Measurements from ENCODE around the gene PKD2.
"Not testable (repeated sequence)": the region's sequence is repeated elsewhere in the genome, so short reads cannot be mapped to it uniquely, and the experiment has no call there.

PKD2 gene

DNA sequence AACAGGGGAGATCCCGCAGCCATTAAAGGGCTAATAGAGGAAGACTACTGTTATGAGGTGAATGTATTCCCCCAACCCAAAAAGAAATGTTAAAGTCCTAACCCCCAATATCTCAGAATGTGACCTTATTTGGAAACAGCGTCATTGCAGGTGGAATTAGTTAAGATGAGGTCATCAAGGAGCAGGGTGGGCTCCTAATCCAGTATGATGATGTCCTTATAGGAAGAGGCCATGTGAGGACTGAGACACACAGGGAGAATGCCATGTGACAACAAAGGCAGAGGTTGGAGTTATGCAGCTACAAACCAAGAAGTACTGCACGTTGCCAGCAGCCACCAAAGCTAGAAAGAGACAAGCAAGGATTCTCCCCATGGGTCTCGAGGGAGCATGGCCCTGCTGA is 17.7 kb upstream of the PKD2 start:
- DNase-seq, result no peak

DNA sequence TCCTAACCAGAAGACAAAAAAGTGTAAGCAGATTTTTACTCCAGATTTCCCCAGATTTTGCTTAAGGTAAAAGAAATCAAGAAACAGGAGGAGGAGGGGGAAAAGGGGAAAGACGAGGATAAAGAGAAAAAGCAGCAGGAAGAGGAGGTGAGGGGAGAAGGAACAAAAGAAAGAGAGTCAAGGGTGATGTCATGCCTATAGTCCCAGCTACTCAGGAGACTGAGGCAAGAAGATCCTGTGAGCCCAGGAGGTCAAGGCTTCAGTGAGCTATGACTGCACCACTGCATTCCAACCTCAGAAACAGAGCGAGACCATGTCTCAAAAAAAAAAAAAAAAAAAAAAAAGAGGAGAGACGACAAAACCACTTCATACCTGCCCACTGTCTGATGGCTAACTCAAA is 12.0 kb upstream of the PKD2 start:
- no peak for DNase-seq

DNA sequence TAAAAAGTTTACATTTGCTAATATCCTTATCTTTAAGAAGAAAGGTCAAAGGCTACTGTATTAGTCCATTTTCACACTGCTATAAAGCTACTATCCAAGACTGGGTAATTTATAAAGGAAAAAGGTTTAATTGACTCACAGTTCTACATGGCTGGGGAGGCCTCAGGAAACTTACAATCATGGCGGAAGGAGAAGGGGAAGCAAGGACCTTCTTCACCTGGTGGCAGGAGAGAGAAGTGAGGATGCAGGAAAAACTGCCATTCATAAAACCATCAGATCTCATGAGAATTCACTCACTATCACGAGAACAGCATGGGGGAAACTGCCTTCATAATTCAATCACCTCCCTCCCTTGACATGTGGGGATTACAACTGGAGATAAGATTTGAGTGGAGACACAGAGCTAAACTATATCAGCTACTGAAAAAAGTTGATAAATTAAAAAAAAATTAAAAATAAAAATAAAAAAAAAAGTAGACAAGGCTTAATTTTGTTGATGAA is 8.2 kb upstream of the PKD2 start:
- not testable (repeated sequence) for DNase-seq

DNA sequence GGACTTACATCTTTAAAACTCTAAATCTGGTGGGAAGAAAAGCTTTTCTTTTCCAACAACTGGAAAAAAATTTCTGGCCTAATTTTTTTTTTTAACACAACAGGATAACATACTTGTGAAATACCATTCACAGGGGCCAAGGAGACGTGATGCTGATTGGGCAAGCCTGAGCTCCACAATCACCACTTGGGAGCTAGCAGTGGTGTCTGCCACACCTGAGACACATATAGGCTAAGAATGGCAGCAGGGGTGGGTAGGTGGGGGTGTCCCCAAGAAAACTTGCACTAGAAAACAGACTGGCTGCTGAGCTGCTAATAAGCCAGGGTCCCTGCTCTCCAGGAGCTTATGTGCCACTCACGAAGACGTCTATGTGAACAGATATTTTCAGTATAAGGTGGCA is 5.6 kb upstream of the PKD2 start:
- no peak for DNase-seq

DNA sequence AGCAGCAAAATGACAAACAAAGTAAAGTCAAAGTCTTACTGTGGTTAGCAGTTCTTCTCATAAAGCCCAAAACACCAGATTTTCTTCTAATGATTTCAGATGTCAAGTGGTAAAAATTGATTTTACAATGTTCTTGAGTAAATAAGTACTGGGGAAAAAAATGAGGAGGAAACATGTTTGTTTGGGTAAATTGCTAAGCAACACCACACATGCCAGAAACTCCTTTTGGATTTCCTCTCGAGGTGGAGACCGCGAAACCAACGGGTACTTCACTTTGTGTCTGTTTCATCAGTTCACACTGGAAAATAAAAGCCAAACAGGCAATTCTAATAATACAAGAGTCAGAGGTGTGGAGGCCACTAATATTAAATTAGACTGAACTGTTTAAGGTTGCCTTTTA is 4.6 kb upstream of the PKD2 start:
- no peak for DNase-seq

DNA sequence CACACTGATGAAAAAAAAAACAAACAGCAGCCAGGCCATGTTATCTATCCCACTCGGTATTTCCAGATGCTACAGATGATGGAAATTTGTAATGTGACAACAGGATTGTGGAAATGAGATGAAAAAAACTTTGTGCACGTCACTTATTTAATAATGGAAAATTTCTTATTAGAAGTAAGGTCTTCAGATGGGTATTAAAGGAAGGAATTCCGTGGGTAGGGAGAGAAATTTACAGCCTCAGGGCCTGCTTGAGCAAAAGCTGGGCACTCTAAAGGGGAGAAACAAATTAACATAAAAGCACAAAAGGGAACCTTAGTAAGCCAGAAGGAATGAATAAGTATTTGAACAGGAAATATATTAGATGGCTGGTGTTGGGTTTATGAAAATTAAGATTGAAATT is 4.2 kb upstream of the PKD2 start:
- no peak for DNase-seq

DNA sequence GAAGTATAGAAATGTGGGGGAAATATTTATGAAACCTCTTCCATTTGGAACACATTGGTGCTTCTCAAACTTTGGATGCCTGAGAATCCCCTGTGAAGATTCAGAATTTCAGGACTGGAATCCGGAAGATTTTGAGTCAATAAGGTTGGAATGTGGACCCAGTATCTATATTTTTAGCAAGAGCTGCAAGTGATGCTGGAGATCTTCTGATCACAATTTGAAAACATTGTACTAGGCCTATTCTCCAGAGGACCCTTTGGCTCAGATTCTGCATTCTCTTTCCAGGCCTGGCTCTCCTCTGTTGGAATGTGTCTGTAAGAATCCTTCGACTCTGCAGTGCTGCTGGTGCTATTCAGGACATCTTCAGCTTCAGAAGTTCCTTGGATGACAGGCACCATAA is 2.4 kb upstream of the PKD2 start:
- DNase-seq, result no peak

DNA sequence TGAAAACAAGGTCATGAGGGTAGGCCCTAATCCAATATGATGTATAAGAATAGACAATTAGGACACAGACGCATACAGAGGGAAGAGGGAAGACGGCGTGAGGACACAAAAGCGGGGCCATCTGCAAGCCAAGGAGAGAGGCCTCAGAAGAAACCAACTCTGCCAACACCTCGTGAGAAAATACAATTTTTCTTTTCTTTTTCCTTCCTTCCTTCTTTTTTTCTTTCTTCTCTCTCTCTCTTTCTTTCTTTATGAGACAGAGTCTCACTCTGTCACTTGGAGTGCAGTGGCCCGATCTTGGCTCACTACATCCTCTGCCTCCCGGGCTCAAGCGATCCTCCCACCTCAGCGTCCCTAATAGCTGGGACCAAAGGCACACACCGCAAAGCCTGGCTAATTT is 1.5 kb upstream of the PKD2 start:
- no peak for DNase-seq

DNA sequence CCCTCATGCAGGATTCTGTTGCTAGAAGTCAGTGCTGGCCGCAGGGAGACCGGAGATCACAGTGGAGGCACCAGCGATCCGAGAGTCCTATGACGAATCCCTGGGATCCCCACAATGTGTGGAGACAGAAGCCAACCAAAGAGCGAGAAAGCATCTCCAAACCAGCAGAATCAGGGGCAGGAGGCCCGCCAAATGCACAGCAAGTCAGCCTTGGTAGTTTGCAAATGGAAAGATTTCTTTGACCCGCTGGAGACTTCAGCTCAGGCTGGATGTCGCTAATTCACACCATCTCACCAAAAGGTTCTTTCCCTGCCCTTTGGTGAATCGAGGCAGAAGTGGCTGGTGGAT is 505 bp upstream of the PKD2 start:
- DNase-seq, result no peak

DNA sequence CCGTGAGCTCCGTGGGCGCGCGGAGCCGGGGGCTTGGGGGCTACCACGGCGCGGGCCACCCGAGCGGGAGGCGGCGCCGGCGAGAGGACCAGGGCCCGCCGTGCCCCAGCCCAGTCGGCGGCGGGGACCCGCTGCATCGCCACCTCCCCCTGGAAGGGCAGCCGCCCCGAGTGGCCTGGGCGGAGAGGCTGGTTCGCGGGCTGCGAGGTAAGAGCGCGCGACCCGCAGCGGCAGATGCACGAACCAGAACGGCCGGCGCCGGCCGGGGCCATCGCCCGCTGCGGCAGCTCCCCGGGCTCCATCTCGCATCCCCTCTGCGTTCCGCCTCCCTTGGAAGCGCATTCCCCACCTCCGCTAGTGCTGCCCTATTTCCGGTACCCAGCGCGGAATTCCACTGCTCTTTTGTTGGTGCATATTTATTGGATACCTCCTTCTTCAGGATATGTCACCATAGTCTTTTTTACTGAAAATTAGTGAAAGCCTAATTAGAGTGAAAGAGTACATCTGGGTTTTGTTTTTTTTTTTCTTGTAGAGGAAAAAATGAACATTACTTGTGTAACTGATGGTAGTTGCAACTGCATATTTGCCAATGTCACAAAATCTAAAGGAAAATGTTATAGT is 797 bp downstream of the PKD2 start:
- DNase-seq, result peak; percentile 64

DNA sequence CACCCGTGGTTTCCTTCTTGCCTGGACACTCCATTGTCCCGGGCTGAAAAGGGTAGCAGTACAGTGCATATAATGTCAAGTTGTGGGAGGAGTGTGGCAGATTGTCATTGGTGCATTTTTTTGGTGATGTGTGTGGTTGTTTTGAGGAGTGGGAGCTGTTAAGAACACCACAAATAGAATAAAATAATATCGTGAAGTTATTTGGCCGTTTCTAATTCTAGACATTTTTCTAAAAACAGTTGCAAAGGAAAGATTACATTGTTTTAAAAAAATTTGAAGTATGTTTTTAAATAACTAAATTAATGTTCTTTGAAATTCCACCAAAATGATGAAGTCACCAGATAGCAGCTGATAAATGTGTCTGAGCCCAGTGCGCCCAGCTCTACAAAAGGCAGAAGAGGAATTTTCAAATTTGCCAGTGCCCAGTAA is 1.3 kb downstream of the PKD2 start:
- DNase-seq, result no peak

DNA sequence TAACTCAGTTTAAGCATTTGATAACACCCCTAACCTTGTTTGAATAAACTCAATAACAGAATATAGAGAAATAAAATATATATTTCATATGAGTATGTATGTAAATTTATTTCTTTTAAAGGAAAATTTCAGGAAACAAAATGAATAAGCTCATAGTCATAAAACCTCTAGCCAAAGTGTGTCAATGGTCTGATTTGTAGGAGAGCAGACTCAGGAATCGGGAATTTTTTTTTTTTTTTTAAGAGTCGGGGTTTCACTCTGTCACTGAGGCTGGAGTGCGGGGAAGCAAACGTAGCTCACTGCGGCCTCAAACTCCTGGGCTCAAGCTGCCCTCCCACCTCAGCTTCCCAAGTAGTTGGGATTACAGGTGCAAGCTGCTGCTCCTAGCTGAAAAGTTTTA is 2.4 kb downstream of the PKD2 start:
- DNase-seq, result no peak

DNA sequence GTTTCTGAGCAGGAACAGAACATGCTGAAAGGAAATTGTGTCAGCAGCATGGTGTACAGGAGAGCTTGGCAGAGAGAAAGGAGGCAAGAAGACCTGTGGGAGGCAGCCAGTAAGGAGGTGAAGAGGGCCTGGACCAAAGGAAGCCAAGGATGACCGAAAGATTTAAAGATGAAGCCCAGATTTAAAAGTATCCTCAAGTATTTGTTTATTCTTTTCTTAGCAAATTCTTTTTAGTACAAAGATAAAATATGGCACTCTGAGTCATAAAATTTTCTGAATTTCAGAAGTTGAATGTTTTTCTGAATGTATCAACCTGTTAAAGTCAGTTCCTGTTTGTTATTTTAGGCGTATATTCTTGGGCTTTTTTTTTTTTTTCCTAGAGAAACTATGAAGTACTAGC is 3.5 kb downstream of the PKD2 start:
- no peak for DNase-seq

DNA sequence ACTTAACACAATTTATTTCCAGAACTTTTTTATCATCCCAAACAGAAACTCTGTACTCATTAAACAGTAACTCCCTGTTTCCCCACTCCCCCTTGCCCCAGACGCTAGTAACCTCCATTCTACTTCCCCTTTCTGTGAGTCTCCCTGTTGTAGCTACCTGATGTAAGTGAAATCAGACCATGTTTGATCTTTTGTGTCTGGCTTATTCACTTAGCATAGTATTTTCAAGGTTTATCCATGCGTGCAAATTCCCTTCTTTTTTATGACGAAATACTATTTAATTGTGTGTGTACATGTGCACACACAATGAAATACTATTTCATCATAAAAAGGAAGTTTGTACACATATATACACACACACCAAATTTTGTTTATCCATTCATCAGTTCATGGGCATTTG is 5.2 kb downstream of the PKD2 start:
- no peak for DNase-seq

DNA sequence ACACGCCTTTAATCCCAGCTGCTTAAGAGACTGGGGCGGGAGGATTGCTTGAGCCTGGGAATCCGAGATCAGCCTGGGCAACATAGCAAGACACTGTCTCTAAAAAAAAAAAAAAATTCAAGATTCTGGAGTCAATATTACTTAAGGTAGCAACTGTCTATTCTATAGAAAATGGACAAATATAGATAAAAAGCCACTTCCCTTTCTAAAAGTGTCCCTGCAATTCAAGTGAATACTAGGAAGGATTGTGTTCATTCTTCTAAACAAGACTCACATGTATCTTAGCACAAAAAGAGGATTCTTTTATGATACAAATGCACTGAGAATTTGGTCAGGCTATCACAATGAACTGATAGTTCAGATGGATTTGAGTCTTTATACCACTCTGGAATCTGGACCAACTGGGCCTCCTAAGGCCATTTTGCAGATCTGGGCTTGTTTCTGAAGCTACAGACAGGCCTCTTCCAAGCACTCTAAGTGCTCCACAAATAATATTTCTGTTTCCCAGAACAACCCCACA is 7.0 kb downstream of the PKD2 start:
- DNase-seq, result no peak

DNA sequence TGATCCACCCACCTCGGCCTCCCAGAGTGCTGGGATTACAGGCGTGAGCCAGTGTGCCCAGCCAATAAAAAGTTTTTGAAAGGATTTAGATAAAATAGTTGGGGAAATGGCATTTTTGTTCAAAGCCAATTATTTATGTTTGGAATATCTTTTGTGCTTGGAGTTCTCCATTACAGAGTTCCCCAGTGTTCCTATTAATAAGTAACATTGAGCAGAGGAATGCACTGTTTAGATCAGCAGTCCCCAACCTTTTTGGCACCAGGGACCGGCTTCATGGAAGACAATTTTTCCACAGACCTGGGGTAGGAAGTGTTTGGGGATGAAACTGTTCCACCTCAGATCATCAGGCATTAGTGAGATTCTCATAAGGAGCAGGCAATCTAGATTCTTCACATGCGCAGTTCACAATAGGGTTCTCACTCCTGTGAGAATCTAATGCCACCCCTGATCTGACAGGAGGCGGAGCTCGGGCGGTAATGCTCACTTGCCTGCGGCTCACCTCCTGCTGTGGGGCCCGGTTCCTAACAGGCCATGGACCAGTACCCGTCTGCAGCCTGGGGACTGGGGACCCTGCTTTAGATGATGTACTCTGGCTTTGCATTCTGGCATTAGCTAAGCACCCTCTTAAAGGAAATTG is 8.3 kb downstream of the PKD2 start:
- no peak for DNase-seq

DNA sequence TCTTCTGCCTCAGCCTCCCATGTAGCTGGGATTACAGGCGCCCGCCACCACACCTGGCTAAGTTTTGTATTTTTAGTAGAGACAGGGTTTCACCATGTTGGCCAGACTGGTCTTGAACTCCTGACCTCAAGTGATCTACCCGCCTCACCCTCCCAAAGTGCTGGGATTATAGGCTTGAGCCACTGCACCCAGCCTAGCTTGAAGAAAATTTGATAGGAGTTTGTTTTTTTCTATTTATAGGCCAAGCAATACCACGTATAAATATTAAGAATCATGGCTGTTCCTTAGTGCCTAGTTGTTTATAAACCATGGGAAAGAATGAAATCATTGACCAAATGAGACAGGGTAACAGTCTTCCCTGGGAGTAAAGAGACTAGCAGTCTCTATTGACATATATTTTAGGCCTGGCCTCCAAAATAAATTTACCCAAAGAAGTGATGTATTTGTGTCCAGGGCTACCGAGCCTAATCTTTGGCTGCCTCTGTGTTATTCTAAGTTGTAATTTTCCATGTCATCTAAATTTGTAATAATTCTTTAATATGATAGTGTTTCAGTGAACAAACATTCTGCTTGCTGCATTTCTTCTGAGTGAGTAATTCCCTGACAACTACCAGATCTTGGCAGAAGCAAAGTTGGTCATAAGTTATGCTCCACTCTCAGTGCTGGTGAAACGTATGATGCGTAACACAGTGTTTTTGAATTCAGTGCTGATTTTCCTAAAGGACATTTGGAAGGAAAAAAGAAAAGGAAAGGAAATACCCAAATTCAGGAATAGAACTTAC is 10.3 kb downstream of the PKD2 start:
- DNase-seq, result no peak

DNA sequence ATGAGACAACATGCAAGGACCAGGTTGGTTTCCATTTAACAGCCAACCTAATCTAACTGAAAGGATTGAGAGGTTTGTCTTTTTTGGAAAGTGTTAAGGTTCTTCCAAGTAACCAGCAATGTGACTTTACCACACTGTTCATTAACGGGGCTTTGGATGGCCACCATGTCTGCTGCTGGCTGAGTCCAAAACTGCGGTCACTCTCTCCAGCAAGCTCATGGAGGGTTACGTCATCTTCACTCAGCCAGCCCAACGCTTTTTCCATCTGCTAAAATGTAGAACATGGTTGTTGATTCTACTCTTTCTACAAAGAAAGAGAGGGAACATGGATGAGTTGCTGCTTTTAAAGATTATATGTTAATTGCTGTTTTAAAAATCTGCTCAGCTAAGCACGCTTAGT is 11.0 kb downstream of the PKD2 start:
- DNase-seq, result peak; percentile 71

DNA sequence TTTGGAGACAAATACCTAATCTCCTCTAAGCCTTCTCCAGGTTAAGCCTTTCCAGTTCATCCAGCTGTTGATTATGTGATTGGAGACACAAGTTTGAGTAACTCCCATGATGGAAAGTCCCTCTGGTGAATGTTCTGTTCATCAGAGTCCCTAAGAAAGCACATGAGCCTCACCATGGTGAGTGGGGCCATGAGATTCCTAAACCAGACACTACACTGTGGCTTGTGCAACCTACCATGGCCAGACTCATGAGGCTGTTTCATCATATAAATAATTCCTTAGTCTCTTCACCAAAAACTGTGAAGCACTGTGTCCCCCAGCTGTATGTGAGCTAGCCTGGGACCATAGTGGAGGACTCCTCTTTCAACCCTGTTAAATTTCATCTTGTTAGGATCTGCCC is 14.4 kb downstream of the PKD2 start:
- DNase-seq, result no peak

DNA sequence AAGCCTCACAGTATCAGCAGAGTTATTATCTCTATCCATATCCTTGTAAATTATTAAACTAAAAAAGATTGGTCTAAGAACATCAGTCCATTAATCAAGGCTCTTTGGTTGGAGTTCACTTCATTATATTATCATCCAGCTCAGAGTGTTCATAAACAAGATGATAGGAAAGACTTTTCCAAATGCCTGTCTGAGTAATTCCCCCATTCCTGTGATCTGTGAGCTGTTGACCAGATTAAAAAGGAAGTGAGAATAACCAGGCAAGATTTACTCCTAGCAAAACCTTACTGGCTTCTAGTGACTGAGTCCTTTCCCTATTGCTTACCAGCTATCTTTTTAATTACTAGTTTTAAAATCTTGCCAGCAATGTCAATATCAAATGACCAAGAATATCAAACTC is 14.9 kb downstream of the PKD2 start:
- DNase-seq, result no peak

DNA sequence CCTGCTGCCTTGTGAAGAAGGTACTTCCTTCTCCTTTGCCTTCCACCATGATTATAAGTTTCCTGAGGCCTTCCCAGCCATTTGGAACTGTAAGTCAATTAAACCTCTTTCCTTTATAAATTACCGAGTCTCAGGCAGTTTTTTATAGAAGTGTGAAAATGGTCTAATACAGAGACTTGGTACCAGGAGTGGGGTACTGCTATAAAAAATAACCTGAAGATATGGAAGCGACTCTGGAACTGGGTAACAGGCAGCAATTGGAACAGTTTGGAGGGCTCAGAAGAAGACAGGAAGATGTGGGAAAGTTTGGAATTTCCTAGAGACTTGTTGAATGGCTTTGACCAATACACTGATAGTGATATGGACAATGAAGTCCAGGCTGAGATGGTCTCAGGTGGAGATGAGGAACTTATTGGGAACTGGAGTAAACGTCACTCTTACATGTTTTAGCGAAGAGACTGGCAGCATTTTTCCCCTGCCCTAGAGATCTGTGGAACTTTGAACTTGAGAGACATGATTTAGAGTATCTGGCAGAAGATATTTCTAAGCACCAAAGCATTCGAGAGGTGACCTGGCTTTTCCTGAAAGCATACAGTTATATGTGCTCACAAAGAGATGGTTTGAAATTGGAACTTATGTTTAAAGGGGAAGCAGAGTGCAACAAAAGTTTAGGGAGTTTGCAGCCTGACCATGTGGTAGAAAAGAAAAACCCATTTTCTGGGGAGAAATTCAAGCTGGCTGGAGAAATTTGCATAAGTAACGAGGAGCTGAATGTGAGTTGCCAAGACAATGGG is 18.6 kb downstream of the PKD2 start:
- not testable (repeated sequence) for DNase-seq

DNA sequence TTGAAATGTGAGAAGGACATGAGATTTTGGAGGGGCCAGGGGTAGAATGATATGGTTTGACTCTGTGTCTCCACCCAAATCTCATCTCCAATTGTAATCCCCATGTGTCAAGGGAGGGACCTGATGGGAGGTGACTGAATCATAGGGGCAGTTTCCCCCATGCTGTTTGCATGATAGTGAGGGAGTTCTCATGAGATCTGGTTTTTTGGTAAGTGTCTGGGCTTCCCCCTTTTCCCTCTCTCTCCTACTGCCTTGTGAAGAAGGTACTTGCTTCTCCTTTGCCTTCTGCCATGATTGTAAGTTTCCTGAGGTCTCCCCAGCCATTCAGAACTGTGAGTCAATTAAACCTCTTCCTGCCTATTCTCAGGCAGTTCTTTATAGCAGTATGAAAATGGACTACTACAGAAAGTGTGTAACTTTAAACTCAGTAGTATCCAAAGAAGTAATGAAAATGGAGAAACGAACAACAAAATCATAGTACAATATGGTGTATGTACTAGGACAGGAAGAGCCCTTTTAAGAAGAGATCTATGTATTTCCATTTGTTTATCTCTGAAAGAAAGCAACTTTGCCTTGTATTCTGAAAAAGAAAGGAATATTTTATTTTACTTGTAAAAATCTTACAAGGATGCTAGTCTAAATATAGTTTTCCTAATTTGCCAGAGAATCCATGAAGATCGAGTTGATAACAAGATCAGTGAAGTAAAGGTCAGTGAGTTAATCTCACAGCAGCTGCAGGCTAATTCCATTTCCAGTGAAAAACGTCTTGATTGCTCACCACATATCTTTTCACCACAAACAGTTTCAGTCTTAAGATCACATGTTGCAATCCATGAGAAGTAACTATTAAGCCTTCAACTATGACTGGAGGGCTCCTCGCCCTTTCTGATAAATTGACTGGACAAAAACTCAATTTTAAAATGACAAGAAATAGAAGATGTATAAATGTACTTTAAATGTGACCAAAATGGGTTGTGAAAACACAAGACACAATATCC is 20.5 kb downstream of the PKD2 start:
- no peak for DNase-seq
